GM18511 (cell line): ENCODE results near the gene NISCH.

Source experiments
- ATAC-seq: cut with Tn5 transposase; IDR thresholded peaks from one replicate; pipeline ENCODE4 v1.9.1; 2021; ENCODE audit warnings: mild to moderate bottlenecking, moderate library complexity; ENCODE audit not compliant: unreplicated experiment

NISCH gene

GRCh38 chr3:52470920-52471319, 15.5 kb downstream of the NISCH start:
- ATAC-seq = no peak

- ATAC-seq = no peak
Observed at GRCh38 chr3:52471371-52472238, 16.2 kb downstream of the NISCH start.

GRCh38 chr3:52472239-52473000, 17.0 kb downstream of the NISCH start:
- ATAC-seq = no peak

GRCh38 chr3:52473026-52473425, 17.6 kb downstream of the NISCH start:
- ATAC-seq = no peak

- no peak for ATAC-seq
Observed at GRCh38 chr3:52477076-52477795, 21.8 kb downstream of the NISCH start.

- no peak for ATAC-seq
Observed at GRCh38 chr3:52477796-52478095, 22.3 kb downstream of the NISCH start.

GRCh38 chr3:52479037-52479876, 23.9 kb downstream of the NISCH start:
- no peak for ATAC-seq

- ATAC-seq = no peak
Observed at GRCh38 chr3:52479877-52480575, 24.6 kb downstream of the NISCH start.

- ATAC-seq = no peak
Observed at GRCh38 chr3:52480768-52481715, 25.6 kb downstream of the NISCH start.

- ATAC-seq = no peak
Observed at GRCh38 chr3:52481819-52482521, 26.6 kb downstream of the NISCH start.

GRCh38 chr3:52483081-52483480, 27.7 kb downstream of the NISCH start:
- no peak for ATAC-seq

GRCh38 chr3:52483577-52484381, 28.4 kb downstream of the NISCH start:
- ATAC-seq = no peak

GRCh38 chr3:52484680-52485461, 29.5 kb downstream of the NISCH start:
- ATAC-seq = no peak

GRCh38 chr3:52487050-52487787, 31.8 kb downstream of the NISCH start:
- no peak for ATAC-seq

GRCh38 chr3:52487788-52488691, 32.6 kb downstream of the NISCH start:
- no peak for ATAC-seq
